Ramos (cell line): ENCODE measurements around the gene KLK14.

Experiments used
- in situ Hi-C: fragments of 300-500 bp; cut with MboI; formaldehyde crosslinking; loops from one replicate; pipeline ENCODE4 v1.14.3; 2022; ENCODE audit warnings: low sequenced_read_pairs; ENCODE audit not compliant: unreplicated experiment

The KLK14 gene

GRCh38 chr19:51108805-51109146 is 26.1 kb upstream of the KLK14 start:
- in situ Hi-C loops: no loop called here

DNA sequence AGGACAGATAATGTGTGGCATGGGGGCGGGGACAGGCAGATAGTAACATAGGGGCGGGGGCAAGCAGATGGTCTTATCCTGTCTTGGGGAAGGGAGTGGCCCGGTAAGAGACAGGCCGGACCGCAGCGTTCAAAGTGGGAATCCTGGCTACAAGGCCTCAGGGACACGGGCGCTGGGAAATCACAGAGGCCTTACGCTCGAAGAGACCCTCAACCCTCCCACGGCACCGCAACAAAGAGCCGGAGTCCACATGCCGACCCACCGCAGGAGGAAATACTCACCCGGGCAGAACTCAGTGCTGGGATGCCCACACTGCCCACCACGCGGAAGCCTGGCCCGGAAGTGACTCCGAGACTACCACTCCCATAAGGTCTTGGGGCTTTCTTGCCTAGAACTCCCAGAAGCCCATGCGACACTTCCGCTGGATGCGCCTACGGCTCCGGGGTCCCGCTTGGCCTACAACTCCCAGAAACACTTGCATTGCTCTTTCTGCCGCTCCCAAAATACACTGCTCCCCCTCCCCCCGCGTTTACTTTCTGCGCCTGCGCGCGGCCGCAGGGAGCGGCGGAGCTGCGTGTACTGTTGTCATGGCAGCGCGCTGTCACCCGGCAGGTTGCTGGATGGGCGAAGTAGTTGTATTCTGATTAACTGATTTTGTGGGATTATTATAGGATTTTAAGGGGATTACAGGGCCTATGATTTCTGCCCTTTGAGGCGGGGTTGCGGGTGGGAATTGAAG is 25.5 kb upstream of the KLK14 start, which contains the start of gene CTU1:
CTU1 (minus strand) TSS at position 344 of the 739 bp plus-strand sequence. CDS start 3,840 bp downstream, outside the sequence.
- in situ Hi-C loops: no loop called here

DNA sequence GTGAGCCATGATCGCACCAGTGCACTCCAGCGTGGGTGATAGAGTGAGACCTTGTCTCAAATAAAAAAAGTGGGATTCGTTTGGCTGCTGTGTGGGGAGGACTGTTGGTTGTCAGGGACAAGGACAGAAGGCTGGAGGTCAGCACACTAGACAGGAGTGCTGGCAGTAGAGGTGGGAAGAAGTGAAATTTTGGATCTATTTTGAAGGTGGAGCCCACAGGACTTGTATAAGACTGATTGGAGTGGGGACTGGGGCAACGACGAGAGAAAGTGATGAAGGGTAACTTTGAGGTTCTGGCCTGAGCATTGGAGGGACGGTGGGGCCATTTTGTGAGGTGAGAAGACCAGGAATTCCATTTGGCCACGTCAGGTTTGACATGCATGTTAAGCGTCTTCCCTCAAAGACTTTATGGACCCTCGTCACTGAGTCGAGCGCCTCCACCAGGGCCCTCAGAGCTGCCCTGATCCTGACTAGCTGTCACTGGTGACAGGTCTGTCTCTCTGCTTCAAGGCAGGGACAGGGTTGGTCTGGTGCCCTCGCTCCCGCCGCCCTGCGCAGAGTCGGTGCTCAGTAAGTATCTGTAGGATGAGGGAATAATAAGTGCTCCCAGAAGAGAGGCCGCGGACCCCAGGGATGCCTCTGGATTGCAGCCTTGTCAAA is 24.8 kb upstream of the KLK14 start:
- in situ Hi-C loops: no loop called here

GRCh38 chr19:51103926-51104341 is 21.2 kb upstream of the KLK14 start:
- in situ Hi-C loops: no loop called here

DNA sequence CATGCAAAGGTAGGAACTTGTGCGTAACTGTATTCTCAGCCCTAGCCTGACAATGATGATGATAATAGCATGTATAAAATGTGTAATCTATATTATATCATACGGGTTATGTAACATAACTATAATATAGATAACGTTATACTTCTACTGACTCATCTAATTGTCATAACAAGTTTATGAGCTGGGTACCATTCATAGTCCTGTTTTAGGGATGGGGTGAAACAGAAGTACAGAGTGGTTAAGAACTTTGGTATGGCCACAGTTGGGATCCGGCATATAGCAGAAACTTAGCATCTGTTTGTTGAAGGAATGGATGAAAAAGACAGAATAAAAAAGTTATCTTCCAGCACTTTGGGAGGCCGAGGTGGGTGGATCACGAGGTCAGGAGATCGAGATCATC is 20.3 kb upstream of the KLK14 start:
- in situ Hi-C loops: no loop called here

DNA sequence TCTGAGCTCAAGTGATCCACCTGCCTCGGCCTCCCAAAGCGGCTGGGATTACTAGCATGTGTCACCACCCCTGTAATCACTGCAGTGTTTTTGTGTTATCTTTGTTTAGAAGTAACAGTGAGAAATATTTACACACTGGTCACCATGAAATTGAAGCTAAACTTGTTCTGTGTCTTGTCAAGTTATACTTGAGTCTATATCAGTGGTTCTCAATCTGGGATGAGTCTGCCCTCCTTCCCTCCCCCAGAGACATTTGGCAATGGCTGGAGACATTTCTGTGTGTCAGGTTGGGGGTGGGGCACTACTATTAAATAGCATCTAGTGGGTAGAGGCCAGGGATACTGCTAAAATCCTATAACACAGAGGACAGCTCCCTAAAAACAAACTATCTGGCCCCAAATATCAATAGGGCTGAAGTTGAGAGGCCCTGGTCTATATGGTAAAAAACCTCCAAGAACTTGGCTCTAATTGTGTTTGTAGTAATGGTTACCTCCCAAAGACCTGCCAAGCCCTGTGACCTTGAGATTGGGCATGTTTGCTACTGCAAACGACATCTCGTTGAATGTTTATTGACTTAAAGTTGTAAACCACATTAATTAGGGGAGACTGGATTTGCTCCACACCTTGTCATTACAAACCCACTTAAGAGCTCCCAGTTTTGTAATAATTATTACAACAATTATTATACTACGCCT is 18.6 kb upstream of the KLK14 start:
- in situ Hi-C loops: no loop called here

- in situ Hi-C loops: no loop called here
Measured at GRCh38 chr19:51100601-51101000, 17.9 kb upstream of the KLK14 start.

GRCh38 chr19:51099047-51099382 is 16.3 kb upstream of the KLK14 start:
- in situ Hi-C loops: loop anchor here (10.0 kb wide), 1 partner anchor 164 kb away; no protein-coding TSS in a partner anchor

DNA sequence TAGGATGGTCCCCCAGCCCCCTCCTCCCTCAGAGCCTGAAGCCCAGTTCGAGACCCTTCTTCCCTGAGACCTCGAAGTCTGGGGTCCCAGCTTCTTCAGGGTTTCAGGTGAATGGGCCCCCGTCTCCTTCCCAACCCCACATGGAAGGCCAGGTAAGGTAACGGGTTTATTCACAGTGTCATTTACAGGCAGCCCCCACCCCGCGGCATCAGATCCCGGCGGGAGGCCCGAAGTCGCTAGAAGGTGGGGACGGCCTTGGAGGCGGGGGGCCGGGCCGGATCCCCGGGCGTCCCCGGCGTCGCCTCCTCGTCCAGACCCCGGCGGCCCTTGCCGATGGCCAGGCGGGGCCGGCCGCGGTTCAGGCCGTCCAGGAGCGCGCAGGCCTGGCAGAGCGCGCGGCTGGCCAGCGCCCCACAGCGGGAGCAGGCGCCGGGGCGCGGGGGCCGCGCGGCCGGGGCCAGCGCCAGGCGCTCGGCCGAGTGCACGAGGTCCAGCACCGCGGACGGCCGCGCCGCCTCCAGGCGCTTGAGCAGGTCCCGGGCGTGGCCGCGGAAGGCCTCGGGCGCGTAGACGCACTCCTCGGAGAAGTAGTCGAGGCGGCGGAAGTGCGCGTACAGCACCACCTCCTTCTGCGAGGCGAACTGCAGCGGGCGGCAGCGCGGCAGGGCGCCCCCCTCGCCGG is 15.8 kb upstream of the KLK14 start:
- in situ Hi-C loops: loop anchor here (10.0 kb wide), 1 partner anchor 164 kb away; no protein-coding TSS in a partner anchor

- in situ Hi-C loops: loop anchor here (10.0 kb wide), 1 partner anchor 163 kb away; no protein-coding TSS in a partner anchor
Measured at GRCh38 chr19:51097796-51098195, 15.1 kb upstream of the KLK14 start.

GRCh38 chr19:51097166-51097738 is 14.6 kb upstream of the KLK14 start:
- in situ Hi-C loops: loop anchor here (10.0 kb wide), 1 partner anchor 162 kb away; no protein-coding TSS in a partner anchor

GRCh38 chr19:51096473-51097165 is 13.9 kb upstream of the KLK14 start:
- in situ Hi-C loops: loop anchor here (10.0 kb wide), 1 partner anchor 162 kb away; no protein-coding TSS in a partner anchor

- in situ Hi-C loops: loop anchor here (10.0 kb wide), 1 partner anchor 160 kb away; no protein-coding TSS in a partner anchor
Measured at GRCh38 chr19:51094696-51095279, 12.1 kb upstream of the KLK14 start.

DNA sequence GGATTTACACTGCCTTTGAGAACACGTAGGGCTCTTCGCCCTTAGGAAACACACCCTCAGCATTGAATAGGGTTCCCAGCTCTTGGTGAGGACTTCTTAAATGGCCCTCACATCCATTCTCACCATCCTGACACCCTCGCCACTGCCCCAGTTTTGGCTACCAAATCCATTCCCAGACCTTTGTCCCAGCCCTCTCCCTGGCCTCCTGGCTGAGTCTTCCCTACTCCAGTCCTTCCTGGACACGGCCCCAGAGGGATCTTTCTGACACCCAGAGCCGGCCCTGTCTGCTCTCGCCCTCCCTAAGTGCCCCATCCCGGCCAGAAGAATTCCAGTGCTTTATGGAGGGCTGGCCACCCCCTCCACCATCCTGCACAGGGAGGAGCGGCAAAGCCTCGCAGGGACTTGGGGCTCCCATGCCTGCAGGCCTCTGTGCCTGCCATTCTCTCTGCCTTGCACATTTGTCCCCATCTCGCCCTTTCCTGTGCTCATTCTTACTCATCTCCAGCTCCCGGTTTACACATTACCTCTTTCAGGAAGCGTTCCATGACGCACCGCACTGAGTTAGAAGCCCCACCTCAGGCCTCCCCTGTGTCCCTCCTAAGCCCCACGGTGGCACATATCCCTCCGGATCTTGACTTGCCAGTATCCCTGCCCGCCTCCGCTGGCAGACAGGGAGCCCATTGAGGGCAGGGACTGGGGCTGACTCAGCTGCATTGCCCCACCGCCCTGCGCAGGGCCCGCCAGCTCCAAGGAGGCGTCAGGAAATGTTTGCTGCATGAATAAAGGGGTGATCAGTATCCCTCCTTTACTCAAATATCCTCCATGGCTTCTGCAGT is 11.0 kb upstream of the KLK14 start:
- in situ Hi-C loops: loop anchor here (10.0 kb wide), 1 partner anchor 159 kb away; no protein-coding TSS in a partner anchor

GRCh38 chr19:51093101-51093500 is 10.4 kb upstream of the KLK14 start:
- in situ Hi-C loops: loop anchor here (10.0 kb wide), 1 partner anchor 158 kb away; no protein-coding TSS in a partner anchor

GRCh38 chr19:51091895-51092873 is 9.5 kb upstream of the KLK14 start:
- in situ Hi-C loops: loop anchor here (10.0 kb wide), 1 partner anchor 157 kb away; no protein-coding TSS in a partner anchor

DNA sequence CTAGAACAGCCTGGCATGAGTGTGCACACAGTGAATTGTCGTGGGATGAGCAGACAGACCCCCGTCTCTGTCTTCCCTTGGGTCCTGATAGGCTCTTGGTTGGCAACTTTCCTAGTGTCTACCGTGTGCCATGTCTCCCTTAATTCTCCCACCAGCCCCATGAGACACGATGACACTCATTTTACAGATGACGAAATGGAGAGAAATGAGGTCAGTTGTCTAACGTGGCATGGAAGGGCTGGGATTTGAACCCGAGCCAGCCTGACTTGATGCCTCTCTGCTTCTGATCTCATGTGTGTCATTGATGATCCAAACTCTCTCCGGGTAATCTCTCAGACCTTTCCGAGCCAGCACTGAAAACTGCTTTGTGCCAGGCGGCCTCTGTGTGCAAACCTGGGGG is 8.4 kb upstream of the KLK14 start:
- in situ Hi-C loops: loop anchor here (10.0 kb wide), 1 partner anchor 156 kb away; no protein-coding TSS in a partner anchor
